ENCODE measurements around the gene KATNAL2.

GRCh38 chr18:47109720-47110119 is 192.3 kb downstream of the KATNAL2 start:
- TF ChIP-seq POLR2A (IDR thresholded peaks at IDR 0.05; ENCODE audit: low read depth, low read length) (no peak), POLR2AphosphoS5 (IDR thresholded peaks at IDR 0.05; ENCODE audit: low read depth, low read length) (no peak)
